NCI-H345 treated with DMSO at 0.1 percent for 48 hours (cell line): ENCODE results near the gene MAN2B2.
"Not testable (repeated sequence)": the region's sequence is repeated elsewhere in the genome, so short reads cannot be mapped to it uniquely, and the experiment has no call there.

Experiments used
- DNase-seq: peaks from one replicate; lab custom pipeline; 2025; ENCODE audit not compliant: unreplicated experiment; lab: John Stamatoyannopoulos, UW

The MAN2B2 gene

DNA sequence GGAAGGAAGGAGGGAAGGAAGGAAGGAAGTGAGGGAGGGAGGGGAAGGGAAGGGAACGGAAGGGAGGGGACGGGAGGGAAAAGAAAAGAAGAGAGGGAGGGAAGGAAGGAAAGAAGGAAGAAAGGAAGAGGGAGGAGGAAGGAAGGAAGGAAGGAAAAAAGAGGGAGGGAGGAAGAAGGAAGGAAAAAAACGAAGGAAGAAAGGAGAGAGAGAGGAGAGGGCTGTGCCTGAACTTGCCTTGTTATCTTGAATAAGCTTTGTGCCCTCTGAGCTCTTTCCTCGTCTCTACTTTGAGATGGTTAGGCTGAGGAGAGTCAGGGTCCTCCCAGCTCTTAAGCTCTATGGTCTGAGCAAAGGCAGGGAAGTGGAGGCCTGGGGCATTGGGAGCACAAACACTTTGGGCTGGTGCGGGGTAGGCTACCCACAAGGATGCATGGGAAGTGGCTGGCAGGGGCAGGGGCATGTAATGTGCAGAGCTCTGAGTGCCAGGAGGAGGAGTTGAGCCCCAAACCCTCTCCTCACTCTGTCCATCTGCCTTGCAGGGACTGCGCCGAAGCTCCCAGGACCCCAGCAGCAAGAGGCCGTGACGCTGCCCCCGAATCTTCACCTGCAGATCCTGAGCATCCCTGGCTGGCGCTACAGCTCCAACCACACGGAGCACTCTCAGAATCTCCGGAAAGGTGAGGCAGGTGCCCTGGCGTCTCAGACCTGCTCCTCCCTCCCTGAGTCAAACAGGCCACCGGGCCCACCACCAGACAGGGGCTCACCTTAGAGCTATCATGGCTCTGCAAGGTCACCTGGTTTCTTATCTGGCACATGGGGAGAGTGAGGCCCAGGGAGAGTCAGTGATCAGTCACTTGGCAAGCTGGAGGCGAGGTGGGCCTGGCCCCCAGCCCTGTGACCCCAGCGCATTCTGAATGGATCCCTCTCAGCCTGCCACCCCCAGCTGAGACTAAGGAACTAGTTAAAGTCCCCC lies 39.0 kb downstream of the MAN2B2 start:
- DNase-seq = no peak

DNA sequence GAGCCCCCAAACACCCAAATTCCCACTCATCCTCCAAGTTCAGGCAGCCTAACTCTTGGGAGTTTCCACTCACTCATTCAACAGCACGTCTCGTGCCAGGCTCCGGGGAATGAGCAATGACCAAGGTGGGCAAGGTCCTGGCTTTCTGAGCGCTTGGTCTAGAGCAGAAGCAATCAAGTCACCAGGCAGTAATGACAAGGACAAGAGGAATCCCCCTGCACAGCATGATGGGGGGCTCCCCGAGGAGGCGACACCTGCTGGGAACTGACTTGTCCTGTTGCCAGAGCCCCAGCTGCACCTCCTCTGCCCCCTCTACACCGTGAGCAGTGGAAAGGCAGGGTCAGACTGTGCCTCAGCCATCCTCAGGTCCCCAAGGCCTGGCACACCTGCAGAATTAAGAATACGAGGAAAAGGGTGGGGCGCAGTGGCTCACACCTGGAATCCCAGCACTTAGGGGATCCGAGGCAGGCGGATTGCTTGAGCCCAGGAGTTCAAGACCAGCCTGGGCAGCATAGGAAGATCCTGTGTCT lies 39.8 kb downstream of the MAN2B2 start:
- DNase-seq = no peak

DNA sequence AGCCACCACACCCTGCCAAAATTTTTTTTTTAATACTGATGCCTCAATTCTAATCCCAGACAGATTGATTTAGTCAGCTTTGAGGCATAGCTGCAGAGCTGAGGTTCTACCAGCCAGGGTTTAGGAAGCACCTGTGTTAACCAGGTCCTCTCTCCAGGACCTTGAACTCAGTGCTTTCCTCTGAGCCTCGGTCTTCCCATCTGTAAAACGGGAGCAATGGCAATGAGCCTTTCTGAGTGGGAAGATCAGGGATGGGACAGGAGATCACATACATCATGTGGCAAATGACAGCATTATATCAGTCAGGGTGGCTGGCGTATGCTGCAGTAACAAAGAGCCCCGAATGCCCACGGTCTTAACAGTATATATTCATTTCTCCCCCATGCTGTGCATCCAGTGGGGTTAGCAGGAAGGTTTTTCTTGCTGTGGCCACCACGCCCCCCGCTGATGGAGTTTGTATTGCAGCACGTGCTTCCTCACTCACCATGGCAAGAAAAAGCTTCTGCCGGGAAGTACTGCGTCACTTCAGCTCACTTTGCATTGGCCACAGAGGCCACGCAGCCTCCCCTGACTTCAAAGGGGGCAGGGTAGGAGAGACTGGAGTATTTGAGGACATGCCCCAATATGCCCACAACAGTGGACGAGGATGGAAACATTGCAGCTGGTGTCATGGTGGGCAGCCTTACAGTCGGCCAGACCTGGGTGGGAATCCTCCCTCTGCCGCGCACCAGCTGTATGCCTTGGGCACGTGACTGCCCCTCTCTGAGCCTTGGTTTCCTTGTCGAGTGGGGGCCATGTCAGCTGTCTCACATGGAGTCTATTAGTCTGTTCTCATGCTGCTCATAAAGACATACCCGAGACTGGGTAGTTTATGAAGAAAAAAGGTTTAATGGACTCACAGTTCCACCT lies 41.4 kb downstream of the MAN2B2 start:
- no peak for DNase-seq

DNA sequence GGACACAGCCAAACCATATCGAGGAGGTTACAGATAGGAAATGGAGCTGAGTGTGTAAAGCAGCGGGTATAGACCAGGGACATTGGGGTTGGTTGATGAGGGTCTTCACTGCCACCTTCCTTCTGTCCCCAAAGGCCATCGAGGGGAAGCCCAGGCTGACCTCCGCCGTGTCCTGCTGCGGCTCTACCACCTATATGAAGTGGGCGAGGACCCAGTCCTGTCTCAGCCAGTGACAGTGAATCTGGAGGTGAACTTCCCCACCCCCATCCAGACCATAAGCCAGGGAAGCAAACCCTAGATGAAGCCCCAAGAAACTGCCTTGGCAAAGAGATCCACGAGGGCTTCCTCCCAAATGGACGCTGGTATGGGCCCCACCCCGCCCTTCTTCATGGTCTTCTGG lies 42.3 kb downstream of the MAN2B2 start:
- DNase-seq = no peak

DNA sequence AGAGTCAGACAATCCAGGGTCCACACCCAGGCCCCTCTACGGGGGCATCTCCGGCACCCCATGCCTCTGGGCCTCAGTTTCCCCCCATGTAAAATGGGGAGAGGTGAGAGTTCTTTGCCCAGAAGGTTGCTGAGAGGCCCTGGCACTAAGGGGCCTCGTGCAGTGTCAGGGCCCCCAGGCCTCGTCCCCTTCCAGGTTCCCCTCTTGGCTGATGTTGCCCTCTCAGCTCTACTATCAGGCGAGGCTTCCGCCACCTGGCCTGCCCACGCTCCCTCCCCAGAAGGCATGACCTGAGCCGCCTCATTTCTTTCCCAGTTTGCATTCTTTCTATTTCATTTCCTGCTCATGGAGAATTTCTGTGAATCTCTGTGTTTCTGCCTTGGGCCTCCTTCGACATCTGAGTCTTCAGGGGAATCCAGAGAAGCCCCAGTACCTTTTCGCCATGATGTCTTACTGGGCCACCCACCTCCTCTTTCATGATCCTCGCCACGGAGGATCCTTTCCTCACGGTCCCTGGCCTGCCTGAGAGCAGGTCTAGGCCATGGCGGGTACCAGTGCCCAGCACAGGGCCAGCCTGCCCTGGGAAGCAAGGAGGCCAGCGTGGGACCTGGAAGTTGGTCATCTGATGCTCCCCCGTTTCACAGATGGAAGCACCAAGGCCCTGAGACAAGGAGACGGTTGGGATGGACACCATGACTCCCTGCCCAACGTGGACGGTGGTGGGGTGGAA lies 43.6 kb downstream of the MAN2B2 start:
- no peak for DNase-seq

DNA sequence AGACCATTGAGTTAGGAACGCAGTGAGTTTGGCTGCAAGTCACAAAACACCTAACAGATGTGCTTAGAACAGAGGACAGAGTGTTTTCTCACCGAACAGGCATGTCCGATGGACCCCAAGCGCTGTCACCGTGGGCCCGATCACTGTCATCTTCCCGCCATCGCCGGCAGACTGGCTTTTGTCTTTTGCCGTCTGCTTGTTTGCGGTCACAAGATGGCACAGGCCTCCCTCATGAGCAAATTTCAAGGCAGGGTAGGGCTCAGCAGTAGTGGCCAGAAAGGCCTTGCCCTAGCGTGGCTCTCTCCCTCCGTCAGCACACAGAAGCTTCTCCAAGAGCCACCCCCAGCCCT lies 44.1 kb downstream of the MAN2B2 start:
- DNase-seq = no peak

DNA sequence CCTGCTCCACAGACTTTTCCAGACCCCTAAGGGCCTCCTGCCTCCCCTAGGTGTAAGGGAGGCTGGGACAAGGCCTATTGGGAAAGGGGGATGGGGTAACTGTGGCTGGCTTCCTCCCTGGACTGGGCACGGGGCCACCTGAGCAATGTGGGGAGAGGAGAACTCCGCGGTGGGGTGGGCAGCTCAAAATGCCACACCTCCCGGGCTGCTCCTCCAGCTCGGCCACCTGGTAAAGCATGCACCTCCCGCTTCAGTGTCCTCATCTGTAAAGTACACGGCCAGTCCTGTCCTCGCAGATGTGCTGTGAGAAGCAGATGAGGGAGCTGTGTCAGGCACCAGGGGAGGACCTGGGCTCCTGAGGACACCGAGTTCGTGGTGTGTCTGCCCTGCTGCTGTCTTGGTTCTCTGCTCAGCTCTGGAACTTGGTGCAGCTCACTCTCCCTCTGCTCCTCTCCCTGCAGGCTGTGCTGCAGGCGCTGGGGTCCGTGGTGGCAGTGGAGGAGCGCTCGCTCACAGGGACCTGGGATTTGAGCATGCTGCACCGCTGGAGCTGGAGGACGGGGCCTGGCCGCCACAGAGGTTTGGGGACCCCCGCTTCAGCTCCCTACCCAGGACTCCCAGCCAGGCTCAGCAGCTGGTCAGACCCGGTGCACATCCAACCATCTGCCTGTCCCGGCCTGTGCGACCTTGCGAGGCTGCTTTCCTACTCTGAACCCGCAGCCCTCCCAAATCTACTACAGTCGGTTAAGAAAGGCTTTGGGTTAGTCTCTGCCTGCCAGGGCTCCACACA lies 44.7 kb downstream of the MAN2B2 start:
- no peak for DNase-seq

DNA sequence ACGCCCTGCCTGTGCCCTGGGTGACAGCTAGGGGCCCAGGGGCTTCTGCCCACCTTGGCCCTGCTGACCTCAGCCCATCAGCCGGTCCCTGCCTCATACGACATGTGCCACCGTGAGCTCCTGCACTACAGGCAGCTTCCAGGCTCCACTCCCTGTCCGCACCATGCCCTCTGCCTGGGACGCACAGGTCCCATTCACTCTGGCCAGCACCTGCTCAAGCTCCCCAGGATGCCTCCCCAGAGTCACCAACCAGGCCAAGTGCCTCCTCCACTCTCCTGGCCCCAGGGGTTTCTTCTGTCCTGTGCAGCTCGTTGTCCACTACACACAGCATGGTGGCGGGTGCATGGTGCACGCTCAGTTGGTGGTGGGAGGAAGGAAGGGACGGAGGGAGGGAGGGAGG lies 45.3 kb downstream of the MAN2B2 start:
- no peak for DNase-seq

DNA sequence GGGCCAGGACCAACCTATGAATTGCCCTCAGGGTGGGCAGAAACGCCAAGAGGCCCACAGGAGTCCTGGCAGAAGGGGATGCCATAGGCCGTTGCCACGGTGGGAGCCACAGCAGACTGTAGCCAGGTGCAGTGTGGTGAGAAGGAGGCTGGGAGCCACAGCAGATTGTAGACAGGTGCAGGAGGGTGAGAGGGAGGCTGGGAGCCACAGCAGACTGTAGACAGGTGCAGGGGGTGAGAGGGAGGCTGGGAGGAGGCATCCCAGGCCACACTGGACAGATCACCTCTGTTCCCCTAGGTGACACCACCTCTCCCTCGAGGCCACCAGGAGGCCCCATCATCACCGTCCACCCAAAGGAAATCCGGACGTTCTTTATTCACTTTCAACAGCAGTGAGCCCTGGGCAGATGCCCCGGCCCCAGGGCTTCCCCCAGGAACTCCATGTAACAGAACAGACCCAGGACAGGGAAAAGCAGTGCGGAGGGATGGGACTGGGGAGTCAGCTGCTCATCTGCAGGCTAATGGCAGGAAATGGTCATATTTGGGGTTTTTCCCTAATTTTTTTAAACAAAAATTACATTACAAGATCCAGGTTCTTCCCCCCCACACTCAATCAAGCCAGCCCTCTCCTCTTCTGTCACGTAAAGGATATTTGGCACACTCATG lies 46.0 kb downstream of the MAN2B2 start:
- DNase-seq = no peak

DNA sequence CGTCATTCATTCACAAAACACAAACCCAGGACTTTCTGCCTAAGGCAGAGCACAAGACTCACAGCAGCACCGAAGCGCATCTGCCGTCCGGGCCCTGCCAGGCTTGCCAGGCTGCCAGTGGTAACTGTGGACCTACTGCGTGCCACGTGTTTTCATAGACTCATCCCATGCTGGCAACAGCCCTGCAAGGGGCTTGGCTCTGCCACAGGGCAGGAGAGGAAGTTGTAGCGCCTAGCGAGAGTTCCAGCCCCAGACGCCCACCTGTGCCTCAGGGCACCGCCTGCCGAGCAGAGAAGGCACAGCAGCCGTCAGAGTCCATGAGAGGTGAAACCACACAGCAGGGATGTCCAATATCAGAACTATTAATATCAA lies 46.6 kb downstream of the MAN2B2 start:
- DNase-seq = no peak

DNA sequence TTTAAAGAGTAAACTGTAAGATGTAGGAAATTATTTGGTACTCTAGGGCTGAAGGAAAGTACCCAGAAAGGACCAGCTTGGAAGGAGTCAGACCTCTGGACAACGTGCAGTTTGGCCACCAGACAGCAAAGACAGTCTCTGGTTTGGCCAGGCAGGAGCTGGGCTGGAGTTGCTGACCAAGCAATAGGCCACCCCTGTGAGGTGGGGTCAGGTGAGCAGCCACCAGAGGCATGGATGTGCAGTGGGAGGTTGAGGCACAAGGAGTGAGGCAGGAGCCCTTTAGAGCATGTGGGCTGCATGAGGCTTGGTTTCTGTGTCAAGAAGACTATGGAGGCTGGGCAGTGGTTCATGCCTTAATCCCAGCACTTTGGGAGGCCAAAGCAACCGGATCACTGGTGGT lies 47.8 kb downstream of the MAN2B2 start:
- no peak for DNase-seq

DNA sequence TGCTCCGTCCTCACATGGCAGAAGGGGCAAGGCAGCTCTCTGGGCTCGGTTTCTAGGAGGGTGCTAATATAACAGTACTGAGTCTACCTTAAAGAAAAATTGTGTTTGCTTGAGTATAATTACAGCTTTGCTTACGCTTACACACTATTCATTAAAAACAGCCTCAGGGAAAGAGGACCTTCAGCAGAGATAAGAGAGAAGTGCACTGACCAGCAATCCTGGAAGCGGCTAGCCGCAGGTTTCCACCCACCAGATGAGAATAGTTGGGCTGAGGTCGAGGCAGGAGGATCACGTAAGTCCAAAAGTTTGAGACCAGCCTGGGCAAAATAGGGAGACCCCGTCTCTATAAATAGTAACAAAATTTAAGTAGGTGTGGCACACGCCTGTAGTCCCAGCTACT lies 50.3 kb downstream of the MAN2B2 start:
- DNase-seq = no peak

DNA sequence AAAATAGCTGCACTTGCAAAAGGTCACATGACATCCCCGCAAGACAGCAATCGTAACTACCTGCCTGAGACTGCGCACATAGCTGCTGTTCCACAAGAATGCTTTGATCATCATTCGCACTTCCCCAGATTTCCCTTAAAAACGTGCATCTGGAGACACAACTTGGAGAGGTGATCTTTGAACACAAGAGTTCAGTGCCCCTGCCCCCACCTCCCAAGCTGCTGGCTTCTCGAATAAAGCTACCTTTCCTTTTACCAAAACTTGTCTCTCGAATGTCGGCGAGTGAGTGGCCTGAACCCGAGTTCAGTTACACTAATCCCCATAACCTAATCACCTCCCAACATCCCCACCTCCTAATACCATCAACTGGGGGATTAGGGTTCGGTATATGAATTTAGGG lies 51.1 kb downstream of the MAN2B2 start:
- DNase-seq = no peak

DNA sequence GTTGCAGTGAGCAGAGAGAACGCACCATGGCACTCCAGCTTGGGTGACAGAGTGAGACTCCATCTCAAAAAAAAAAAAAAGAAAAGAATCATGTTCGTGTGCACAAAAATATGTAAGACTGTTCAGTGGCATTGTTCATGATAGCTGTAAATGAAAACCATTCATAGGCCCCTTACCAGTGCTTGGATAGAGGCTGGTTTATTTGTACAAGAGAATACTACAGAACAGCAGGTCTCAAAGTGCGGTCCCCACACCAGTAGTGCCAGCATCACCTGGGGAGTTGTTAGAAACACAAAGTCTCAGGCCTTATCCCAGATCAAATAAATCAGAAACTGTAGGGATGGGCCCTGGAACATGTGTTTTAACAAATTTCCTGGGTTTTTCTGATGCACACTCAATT lies 52.8 kb downstream of the MAN2B2 start:
- DNase-seq = no peak

DNA sequence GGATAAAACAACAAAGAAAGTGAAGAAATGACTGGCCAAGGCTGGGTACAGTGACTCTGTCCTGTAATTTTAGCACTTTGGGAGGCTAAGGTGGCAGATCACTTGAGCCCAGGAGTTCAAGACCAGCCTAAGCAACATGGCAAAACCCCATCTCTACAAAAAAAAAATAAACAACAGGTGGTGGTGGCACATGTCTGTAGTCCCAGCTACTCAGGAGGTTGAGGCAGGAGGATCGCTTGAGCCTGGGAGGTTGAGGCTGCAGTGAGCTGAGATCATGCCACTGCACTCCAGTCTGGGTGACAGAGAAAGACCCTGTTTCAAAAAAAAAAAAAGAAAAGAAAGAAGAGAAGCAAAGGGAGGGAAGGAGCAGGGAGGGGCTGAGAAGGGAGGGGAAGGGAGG lies 53.5 kb downstream of the MAN2B2 start:
- not testable (repeated sequence) for DNase-seq

DNA sequence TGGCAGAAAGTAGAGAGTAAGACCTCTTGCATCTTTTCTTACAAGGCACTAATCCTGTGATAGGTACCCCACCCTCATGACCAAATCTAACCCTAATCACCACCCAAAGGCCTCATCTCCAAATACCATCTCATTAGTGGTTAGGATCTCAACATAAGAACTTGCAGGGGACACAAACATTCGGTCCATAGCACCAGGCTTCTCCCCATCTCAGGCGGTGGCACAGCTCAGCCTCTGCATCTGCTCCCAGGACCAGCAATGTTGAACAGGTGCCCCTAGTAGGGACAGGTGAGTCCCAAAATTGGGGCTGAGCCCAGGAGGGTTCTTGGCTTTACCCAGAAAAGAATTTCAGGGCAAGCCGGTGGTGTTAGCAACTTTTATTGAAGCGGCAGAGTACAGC lies 57.1 kb downstream of the MAN2B2 start:
- no peak for DNase-seq

DNA sequence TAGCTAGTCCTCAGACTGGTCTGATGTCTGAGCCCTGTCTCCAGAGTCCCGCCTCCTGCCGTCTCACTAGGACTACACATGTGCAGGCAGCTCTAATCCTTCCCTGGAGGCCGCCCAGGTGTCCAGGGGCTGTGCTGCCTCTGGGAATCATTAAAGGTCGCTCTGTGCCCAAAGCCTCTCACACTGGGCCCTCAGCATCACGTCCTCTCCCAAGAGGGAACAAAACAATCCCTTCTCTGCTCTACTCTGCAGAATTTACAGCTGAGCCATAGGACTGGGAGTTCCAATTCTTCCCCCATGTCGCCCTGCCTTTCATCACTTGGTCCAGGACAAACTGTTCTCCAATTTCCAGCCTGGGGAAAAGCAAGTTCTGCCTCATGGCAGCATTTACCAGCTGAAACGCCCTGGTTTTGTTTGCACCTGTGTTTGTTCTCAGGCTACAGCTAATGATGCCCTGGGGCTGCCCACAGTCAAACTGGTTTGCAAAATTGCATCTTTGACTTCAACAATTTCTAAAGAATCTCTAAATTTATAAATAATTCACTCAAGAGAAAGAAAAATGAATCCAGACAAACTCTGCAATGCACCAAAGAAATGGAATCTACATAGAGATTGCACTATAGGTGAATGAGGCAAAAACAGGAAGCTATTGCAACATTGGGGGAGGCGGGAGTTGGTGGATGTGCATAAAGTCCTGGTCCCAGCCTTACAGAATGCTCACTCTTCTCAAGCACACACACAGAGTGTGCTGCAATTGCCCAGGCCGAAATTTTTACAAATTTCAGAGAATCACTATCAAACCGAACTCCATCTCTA lies 58.3 kb downstream of the MAN2B2 start:
- DNase-seq = peak; percentile 19

DNA sequence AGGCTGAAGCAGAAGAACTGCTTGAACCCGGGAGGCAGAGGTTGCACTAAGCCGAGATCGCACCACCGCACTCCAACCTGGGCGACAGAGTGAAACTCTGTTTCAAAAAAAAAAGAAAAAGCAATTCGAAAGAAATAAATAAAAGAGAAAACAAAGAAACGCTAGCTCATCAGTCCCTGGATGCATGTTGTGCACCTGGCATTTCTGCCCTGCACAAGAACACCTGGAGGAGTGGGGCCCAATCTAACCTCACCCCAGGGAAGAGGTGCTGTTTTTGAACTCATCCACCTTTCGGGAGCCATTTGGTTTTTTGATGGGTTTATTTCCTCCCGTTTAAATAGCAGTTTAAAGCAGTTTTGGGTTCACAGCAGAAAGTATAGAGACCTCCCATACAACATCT lies 59.8 kb downstream of the MAN2B2 start:
- no peak for DNase-seq

DNA sequence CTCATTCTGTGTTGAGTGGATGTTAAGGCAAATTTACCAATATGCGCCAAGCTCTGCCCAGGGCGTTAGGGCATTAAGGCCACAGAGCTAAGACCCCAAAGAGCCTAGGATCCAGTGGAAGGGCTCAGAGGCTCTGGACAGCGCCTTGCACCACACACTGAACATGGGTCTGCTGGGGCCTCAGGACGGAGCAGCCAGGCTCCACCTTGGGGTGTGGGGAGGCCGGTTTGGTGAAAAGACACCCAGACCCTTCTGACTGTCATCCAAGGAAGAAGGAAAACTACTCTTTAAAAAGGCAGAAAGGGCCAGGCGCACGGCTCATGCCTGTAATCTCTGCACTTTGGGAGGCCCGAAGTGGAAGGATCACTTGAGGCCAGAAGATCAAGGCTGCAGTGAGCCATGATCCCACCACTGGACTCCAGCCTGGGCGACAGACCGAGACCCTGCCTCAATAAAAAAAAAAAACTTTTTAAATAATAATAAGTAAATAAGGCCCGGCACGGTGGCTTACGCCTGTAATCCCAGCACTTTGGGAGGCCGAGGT lies 64.2 kb downstream of the MAN2B2 start:
- no peak for DNase-seq
